Astrocyte of the hippocampus (primary cell): Measurements from ENCODE around the gene VOPP1.
"Not testable (repeated sequence)": the region's sequence is repeated elsewhere in the genome, so short reads cannot be mapped to it uniquely, and the experiment has no call there.

ENCODE experiments used
- DNase-seq: peaks from one replicate; pipeline ENCODE4 v3.0.0; 2011; ENCODE audit warnings: low read depth, low spot score

VOPP1 gene

GRCh38 chr7:55582656-55583055, 10.4 kb upstream of the VOPP1 start:
- not testable (repeated sequence) for DNase-seq

- no peak for DNase-seq
These were observed 4.5 kb upstream of the VOPP1 start for GRCh38 chr7:55576753-55577152.

- no peak for DNase-seq
These were observed 3.4 kb upstream of the VOPP1 start for GRCh38 chr7:55575733-55576132.

DNA sequence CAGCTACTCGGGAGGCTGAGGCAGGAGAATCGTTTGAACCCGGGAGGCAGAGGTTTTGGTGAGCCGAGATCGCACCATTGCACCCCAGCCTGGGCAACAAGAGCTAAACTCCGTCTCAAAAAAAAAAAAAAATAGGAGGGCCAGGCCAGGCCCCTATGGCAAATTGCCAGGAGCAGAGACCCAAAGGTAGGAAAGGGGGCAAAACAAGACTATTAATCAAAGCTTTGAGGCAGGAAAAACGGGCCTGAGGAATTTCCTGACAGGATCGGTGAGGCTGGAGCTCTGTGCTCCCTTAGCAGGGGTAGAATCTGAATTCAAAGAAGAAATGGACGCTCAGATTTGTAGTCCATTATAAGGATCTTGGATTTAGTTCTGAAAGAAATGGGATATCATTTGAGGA, 2.8 kb upstream of the VOPP1 start:
- DNase-seq: no peak

DNA sequence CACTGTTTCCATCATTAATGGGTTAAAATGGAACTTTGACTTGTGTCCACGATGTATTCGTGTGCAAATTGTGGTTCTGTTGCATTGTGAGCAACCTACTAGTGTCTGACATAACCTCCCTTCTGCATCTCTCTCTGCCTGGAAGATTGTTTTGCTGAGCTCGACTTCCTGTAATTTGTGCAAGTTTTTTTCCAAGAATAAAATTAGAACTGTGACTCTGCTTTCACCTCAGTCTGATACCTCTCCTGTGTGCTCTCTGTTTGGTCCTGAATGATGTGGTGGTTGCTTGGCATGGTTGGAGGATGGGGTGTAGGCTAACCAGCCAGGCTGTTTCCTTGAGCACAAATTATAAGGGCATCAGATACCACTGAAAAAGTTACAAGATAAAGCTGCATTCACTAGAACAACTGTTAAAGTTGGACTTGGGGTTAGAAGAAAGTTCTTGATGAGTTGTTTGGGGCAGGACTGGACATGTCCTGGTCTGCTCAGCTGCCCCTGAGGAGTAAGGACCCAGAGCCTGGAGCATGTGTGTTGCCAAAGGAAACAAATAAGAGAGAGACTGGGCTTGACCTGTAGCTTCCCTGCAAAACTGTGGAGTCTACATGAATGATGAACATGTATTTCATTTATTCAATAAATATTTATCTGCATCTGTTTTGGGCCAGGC, 1.9 kb upstream of the VOPP1 start:
- DNase-seq: peak; percentile 53

DNA sequence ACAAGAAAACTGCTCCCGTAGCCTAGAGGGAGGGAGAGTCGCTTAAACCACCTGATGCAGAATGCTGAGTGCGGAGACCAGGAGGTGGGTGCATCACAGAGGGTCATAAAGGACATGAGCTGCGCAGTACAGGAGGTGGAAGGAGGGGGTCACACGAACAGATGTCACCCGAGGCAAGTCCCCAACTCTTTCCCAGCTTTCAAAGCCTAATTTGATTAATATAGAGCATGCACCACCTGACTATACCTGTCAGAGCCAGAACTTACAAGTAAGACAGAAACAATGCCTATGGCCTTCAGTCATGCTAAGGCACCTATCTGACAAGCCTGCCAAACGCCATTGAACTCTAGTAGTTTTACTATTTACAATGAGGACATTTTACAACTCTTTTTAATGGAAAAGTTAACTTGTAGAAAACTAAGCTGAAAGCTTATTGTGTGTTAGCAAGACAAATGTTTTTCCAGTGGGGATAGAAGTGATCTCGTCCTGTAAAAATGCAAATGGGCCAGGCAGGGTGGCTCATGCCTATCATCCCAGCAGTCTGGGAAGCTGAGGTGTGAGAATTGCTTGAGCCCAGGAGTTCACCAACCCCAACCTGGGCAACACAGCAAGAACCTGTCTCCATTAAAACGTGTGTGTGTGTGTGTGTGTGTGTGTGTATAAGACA, 1.1 kb upstream of the VOPP1 start:
- DNase-seq: peak; percentile 32

DNA sequence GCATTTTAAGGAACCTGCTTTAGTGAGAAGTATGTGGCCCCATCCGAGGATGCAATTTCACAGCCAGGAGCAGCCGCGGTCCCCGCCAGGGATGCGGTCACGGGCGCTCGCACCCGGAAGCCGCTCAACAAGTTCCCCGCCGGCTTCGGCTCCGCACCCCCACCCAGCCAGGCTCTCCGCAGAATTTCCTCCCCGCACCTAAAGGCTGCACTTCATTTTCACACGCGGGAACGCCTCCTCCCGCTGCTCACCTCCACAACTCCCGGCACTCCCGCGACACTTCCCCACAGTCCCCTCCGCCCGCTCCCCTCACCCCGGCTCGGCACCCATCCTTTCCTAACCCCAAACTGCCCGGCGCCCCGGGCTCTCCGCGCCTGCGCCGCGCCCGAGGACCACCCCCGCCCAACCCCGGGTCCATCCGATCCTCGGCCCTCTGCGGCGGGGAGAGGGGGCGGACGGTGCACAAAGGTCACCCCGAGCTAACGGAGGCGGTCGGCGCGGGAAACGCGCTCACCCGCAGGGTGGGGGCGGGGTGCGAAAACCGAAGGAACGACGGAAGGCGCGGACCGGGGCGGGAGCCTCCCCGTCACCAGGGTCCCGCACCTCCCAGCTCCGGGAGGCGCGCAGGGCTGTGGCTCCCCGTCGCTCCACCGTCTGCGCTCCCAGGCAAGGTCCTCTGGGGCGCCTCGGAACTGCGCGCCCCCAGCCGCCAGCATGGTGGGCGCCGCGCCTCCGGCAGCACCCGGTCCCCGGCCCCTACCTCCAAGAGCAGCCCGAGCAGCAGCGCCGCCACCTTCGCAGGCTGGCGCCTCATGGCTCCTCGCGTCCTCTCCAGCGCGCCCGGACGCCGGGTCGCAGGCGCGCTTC, 558 bp downstream of the VOPP1 start:
- DNase-seq: peak; percentile 69

DNA sequence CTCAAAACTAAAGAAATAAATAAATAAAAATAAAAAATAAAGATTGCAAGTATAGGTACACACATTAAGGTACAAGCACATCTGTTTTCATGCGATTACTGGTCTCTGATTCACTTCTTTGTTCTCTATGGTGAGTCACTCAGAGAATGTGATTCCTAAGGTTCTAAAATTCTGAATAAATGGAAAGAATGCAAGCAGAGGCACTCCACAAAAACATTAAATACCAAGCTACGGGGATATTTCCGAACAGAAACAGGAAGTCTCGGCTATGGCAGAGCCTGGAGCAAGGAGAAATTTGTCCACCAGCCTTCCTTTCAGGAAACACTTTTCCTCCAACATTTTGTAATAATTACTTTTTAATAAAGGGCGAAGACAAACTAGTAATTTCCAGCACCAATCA, 1.4 kb downstream of the VOPP1 start:
- DNase-seq: peak; percentile 81

DNA sequence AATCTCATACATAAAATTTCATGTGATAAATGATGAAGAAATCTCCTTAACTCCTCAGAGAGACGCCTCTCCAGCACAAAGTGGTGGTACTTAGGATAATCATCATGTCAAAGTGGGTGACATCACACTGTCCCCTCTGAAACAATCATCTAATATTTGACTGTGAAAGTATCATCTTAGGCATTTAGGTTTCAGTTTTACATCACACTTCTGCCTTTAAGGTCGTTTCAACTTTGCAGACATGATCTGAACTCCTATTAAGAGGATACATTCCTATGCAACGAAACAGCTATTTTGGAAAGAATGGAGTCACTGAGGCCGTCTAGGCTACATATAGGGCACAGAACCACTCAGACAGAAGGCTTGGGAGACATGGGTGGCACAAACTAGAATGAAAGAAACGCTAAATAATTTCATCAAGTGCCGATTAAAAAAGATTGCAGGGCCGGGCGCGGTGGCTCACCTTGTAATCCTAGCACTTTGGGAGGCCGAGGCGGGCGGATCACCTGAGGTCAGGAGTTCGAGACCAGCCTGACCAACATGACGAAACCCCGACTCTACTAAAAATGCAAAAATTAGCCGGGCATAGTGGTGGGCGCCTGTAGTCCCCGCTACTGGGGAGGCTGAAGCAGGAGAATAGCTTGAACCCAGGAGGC, 2.0 kb downstream of the VOPP1 start:
- DNase-seq: peak; percentile 20

GRCh38 chr7:55569797-55570196, 2.5 kb downstream of the VOPP1 start:
- peak; percentile 10 for DNase-seq

DNA sequence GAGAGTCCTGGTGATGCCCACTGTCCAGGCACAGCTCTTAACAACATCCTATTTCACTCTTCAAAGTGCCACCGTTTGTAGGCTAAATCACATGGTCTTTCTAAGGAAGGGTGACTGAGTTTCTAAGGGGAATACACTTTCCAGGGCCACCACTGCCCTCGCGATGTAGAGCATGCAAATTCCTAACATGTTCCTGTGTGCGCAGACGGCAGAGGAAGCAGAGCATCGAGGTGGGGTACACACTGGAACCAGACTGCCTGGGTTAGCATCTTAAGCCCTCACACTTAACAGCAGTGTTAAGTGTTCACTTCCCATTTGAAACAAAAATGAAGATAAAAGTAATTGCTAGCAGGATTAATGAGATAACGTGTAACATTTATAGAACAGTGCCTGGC, 3.0 kb downstream of the VOPP1 start:
- peak; percentile 27 for DNase-seq

GRCh38 chr7:55568613-55569268, 3.6 kb downstream of the VOPP1 start:
- DNase-seq: peak; percentile 36

- DNase-seq: peak; percentile 24
These were observed 4.7 kb downstream of the VOPP1 start for GRCh38 chr7:55567571-55567970.

DNA sequence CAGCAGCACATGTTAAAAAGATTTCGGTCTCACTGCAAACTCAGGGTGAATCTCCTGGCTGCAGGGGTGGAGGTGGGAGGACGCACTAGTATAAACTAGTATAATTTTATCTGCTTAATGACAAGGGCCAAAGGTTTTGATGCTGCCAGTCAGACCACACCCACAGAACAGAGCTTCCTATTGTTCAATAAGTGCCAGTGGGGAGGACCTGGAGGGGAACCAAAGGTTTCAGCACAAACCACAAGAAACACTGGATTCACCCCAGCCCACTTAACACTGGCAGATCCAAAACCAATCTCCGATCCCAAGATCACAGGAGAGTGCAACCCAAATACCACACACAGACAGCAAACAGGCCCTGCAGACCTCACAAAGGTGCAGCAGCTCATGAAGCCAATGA, 6.6 kb downstream of the VOPP1 start:
- no peak for DNase-seq

DNA sequence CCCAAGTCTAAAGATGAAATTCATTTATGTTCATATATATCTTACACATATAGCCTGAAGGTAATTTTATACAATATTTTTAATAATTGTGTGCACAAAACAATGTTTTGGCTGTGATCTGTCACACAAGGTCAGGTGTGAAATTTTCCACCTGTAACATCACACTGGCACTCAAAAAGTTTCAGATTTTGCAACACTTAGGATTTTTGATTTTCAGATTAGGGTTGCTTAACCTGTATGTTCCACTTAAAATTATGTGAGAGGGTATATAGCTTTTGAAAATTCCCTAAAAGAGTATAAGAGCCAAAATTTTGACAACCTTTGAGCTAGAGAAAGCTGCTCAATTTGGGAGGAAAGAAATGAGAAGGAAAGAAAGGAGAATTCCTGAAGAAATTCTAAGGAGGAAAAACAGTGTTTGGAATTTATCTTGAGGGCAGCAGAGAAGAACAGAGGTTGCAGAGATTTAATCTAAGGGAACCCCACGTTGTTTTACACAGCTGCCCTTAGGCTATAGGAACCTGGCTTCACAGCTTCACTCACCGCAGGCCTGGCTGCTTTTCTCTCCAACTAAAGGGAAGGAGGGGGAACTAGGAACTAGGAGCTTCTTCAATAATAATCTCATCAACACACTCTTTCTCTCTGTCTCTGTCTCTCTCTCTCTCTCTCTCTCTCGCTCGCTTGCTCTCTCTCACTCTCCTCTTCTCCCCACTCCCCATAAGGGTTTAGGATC, 8.5 kb downstream of the VOPP1 start:
- DNase-seq: no peak

DNA sequence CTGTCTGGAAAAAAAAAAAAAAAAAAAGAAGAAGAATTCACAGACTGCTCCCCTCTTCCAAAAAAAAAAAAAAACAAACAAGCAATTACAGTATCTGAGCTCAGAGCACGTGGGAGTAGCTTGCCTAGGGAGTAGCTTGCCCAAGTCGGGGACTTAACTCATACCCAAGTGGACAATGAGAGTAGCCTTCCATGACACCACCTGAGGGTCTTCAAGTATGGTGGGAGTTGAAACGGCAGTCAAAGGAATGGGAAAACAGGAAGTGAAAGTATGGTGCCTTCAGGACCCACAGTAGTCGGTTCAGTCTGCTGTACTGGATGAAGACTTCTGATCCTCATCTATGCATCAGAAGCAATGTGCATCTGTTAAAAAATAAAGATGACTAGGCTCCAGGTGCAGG, 10.6 kb downstream of the VOPP1 start:
- no peak for DNase-seq

DNA sequence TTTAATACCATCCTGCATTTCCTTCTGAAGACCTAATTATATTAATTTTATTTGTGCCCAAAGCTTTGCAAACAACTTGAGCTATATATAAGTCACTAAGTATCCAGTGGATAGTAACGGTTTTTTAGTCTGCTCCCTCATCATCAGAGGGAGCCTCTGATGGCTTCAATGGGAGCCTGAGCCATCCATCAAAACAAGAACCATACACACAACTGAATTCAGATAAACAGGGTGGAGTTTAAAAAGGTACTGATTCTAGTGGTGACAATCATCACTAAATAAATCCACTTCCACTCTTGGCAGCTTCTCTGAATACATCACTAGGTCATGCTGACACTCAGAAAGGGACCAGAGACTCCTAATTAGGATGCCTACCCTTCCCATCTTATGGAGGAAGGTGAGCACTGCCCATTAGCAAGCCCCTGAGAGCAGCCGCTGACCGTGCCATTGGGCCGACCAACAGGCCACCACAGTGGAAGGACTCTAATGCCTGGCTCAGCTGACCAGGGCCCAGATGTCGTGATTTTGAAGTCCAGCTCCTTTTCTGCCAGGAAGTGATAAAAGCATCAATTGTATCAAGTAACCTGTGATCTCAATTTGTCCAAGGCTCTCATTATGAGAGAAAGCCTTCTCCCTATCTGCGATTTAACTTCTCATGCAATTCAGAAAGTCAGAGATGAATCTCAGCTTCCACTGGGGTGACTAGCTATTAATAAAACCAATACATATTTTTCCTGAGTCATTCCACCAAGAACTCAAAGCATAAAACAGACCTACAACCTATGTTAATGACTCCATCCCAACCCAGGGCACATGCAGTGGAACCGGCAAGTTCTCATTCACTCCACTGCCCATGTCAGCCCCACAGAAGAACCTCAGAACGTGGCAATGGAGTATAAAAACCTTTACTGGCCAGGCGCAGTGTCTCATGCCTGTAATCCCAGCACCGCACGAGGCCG, 13.1 kb downstream of the VOPP1 start:
- no peak for DNase-seq

DNA sequence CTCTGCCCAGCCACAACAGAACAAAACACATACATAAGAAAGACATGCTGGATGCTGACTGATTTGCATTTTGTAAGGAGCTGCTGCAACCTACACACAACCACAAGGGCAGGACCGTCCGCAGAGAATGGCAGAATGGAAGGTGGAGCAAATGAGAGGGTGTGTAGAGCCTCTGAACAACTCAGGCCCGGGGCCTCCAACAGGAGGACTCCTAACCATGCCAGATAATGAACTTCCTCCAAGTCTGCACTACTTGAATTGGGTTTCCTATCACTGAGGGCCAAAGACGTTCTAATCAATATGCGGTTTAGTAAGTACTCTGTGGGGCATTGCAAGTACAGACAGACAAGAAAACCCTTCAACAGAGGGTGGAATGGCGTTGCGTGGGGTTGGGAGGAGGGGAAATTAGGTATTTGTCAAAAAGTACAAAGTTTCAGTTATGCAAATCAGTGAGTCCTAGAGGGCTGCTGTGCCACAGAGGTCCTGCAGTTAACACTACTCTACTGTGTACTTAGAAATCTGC, 14.6 kb downstream of the VOPP1 start:
- DNase-seq: no peak

- no peak for DNase-seq
These were observed 15.8 kb downstream of the VOPP1 start for GRCh38 chr7:55556492-55556891.
